MM.1S (cell line): ENCODE data around the gene ALKBH6.

Source experiments
- DNase-seq: peaks from one replicate; pipeline ENCODE4 v3.0.0-alpha.2; 2015
- H2AFZ ChIP-seq: fragments of 300-600 bp; sonication (generic); 2 replicates; pipeline ENCODE4 v1.6.0; 2016; ENCODE audit warnings: antibody characterized with exemption, low read length
- H3F3A ChIP-seq: fragments of 300-600 bp; sonication (generic); 2 replicates; pipeline ENCODE4 v1.6.1; 2016; ENCODE audit warnings: mild to moderate bottlenecking, antibody characterized with exemption, low read length, moderate library complexity, mixed read lengths; ENCODE audit not compliant: insufficient read depth
- H3K27ac ChIP-seq: fragments of 300-600 bp; sonication (generic); 2 replicates; pipeline ENCODE4 v1.5.1; 2016; ENCODE audit warnings: mild to moderate bottlenecking, low read length
- H3K27me3 ChIP-seq: fragments of 300-600 bp; sonication (generic); replicated peaks from 2 replicates; pipeline ENCODE4 v1.6.0; 2016; ENCODE audit warnings: low read length; ENCODE audit not compliant: insufficient read depth
- H3K36me3 ChIP-seq: fragments of 300-600 bp; sonication (generic); replicated peaks from 2 replicates; pipeline ENCODE4 v1.6.1; 2016; ENCODE audit warnings: mild to moderate bottlenecking, low read length, mixed read lengths; ENCODE audit not compliant: insufficient read depth
- H3K4me1 ChIP-seq: fragments of 300-600 bp; sonication (generic); 2 replicates; pipeline ENCODE4 v1.6.1; 2016; ENCODE audit warnings: low read length, mixed read lengths
- H3K4me2 ChIP-seq: fragments of 300-600 bp; sonication (generic); 2 replicates; pipeline ENCODE4 v1.6.0; 2016; ENCODE audit warnings: low read depth, low read length
- H3K4me3 ChIP-seq: fragments of 300-600 bp; sonication (generic); 2 replicates; pipeline ENCODE4 v1.5.1; 2016; ENCODE audit warnings: low read length, mixed read lengths
- H3K79me2 ChIP-seq: fragments of 300-600 bp; sonication (generic); 2 replicates; pipeline ENCODE4 v1.6.1; 2016; ENCODE audit warnings: mixed run types, low read length, mixed read lengths
- H3K9ac ChIP-seq: fragments of 300-600 bp; sonication (generic); 2 replicates; pipeline ENCODE4 v1.6.1; 2016; ENCODE audit warnings: low read length, mixed read lengths
- H3K9me2 ChIP-seq: fragments of 300-600 bp; sonication (generic); replicated peaks from 2 replicates; pipeline ENCODE4 v1.6.1; 2016; ENCODE audit warnings: mild to moderate bottlenecking, low read length, mixed read lengths; ENCODE audit not compliant: insufficient read depth
- H3K9me3 ChIP-seq: fragments of 300-600 bp; sonication (generic); replicated peaks from 2 replicates; pipeline ENCODE4 v1.6.1; 2016; ENCODE audit warnings: mild to moderate bottlenecking, low read length, mixed read lengths; ENCODE audit not compliant: insufficient read depth
- H4K20me1 ChIP-seq: fragments of 300-600 bp; sonication (generic); 2 replicates; pipeline ENCODE4 v1.6.1; 2016; ENCODE audit warnings: mild to moderate bottlenecking, low read length, moderate library complexity, mixed read lengths; ENCODE audit not compliant: insufficient read depth
- EZH2 ChIP-seq: fragments of 300-600 bp; sonication (generic); optimal IDR thresholded peaks from 2 replicates; pipeline ENCODE3; 2017; ENCODE audit warnings: low read depth, mild to moderate bottlenecking, antibody characterized with exemption, low read length, mixed read lengths
- EZH2phosphoT487 ChIP-seq: fragments of 300-600 bp; sonication (generic); IDR thresholded peaks from 2 replicates; pipeline ENCODE4 v1.6.1; 2018; ENCODE audit warnings: antibody characterized with exemption, low read length
- TF ChIP-seq, protein P1 (sequence below): fragments of 300-600 bp; sonication (generic); IDR thresholded peaks from 2 replicates; pipeline ENCODE4 v1.5.1; 2016; ENCODE audit warnings: antibody characterized with exemption, low read length, mixed read lengths

The ALKBH6 gene

DNA sequence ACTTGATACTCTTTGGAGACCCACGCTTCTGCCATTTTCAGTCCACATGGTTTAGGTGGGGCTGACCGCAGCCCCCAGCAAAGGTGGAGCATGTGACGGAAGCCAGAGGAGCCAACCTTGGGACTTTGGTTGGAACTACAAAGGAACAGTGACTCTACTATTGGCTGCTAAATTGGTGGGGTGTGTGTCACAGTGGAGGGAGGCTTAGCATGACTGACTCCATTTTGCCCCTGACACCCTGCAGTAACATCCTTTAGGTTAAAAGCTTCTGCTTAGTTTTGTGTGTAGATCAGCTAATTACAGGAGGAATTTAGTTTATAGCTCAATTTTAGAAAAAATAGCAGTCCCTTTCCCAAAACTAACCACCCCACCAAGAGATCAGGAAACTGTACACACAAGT is 12.4 kb downstream of the ALKBH6 start:
- H3K4me2 ChIP-seq: no peak overlapping the region
- DNase-seq: no peak
- peaks cover 2% of the 10 kb centered on the region; the same call in 1 of the 2 replicates for H3K4me1 ChIP-seq
- no peaks in the 10 kb centered on the region for H4K20me1 ChIP-seq
- H3K27me3 ChIP-seq: no peaks in the 10 kb centered on the region
- H3K9me2 ChIP-seq: no peaks in the 10 kb centered on the region
- H3K36me3 ChIP-seq: no peaks in the 10 kb centered on the region
- no peak overlapping the region for H3K4me3 ChIP-seq
- H3K27ac ChIP-seq: no peak overlapping the region
- no peaks in the 10 kb centered on the region for H3K9me3 ChIP-seq
- H3F3A ChIP-seq: no peaks in the 10 kb centered on the region
- no peak overlapping the region for H3K9ac ChIP-seq
- peaks cover 21% of the 10 kb centered on the region for H3K79me2 ChIP-seq
- no peak overlapping the region for H2AFZ ChIP-seq
- TF ChIP-seq, protein P1, sequence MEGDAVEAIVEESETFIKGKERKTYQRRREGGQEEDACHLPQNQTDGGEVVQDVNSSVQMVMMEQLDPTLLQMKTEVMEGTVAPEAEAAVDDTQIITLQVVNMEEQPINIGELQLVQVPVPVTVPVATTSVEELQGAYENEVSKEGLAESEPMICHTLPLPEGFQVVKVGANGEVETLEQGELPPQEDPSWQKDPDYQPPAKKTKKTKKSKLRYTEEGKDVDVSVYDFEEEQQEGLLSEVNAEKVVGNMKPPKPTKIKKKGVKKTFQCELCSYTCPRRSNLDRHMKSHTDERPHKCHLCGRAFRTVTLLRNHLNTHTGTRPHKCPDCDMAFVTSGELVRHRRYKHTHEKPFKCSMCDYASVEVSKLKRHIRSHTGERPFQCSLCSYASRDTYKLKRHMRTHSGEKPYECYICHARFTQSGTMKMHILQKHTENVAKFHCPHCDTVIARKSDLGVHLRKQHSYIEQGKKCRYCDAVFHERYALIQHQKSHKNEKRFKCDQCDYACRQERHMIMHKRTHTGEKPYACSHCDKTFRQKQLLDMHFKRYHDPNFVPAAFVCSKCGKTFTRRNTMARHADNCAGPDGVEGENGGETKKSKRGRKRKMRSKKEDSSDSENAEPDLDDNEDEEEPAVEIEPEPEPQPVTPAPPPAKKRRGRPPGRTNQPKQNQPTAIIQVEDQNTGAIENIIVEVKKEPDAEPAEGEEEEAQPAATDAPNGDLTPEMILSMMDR: no peak
- no peak for TF ChIP-seq EZH2phosphoT487
- no peak for TF ChIP-seq EZH2

DNA sequence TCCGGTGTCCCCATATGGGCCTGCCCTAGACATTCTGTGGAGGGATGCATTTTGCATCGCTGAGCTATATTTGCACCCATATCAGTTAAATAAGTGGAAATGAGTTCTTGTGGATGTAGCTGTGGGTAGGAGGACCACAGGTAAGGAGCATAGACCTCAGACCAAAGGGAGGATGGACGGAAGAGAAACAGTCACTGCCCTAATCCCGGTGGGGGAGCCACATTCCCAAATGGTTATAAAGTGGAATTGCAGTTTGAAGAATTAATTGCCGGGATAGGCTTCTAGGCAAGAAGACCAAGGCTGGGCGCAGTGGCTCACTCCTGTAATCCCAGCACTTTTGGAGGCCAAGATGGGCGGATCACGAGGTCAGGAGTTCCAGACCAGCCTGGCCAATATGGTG is 17.2 kb downstream of the ALKBH6 start:
- H3K9ac ChIP-seq: no peak overlapping the region
- TF ChIP-seq EZH2phosphoT487 (no peak), EZH2 (no peak)
- TF ChIP-seq, protein P1: no peak
- no peak overlapping the region for H3K4me3 ChIP-seq
- peak overlapping the region; percentile 93; the same call in 1 of the 2 replicates for H3K4me2 ChIP-seq
- no peak overlapping the region for H2AFZ ChIP-seq
- H4K20me1 ChIP-seq: no peaks in the 10 kb centered on the region
- H3K36me3 ChIP-seq: no peaks in the 10 kb centered on the region
- H3K79me2 ChIP-seq: peaks cover 37% of the 10 kb centered on the region
- H3K27ac ChIP-seq: no peak overlapping the region
- H3K27me3 ChIP-seq: no peaks in the 10 kb centered on the region
- peaks cover 9% of the 10 kb centered on the region for H3K4me1 ChIP-seq
- H3K9me3 ChIP-seq: no peaks in the 10 kb centered on the region
- no peaks in the 10 kb centered on the region for H3K9me2 ChIP-seq
- DNase-seq: no peak
- no peaks in the 10 kb centered on the region for H3F3A ChIP-seq

DNA sequence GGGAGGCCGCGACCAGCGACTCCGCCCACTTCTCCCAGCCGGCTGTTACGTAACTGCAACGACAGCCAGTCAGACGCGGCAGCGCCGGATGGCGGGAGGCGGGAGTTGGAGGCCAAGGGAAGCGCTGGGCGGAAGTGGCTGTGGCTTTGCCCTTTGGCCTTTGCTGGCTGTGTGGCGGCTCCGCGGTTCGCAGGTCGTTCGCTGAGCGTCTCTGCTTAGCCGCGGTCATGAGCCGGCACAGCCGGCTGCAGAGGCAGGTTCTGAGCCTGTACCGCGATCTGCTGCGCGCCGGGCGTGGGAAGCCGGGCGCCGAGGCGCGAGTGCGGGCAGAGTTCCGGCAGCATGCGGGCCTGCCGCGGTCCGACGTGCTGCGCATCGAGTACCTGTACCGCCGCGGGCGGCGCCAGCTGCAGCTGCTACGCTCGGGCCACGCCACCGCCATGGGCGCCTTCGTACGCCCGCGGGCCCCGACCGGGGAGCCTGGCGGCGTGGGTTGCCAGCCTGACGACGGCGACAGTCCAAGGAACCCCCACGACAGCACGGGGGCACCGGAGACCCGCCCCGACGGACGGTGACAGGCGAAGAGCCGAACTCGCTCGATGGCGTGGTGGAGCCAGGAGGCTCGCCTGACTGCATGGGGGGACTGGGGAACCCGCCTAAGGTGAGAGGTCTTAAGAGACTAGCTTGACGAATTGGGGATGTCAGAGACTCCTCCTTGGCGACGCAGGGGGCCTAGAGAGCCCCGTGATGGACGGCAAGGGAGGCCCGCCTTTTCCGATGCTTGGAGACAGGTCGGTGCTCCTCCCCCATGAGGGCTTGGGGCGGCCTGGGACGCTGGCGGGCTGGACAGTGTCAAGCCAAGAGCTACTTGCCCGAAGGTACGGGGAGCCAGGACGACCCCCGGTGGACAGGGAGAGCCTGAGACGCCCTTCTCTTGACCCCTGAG is 18.7 kb downstream of the ALKBH6 start, which contains the start of gene SDHAF1:
SDHAF1 (plus strand) TSS at position 141 of the 946 bp plus-strand sequence; CDS start at position 228, 87 bp downstream.
- Histone ChIP-seq H3K4me2 (peak within 1 kb of the TSS; percentile 93), H3K79me2 (peaks cover 33% of the 10 kb centered on the region), H3K27me3 (no peaks in the 10 kb centered on the region), H3K36me3 (no peaks in the 10 kb centered on the region), H4K20me1 (no peaks in the 10 kb centered on the region), H3K9ac (peak within 1 kb of the TSS; percentile 84), H3K9me3 (no peaks in the 10 kb centered on the region), H2AFZ (peak within 1 kb of the TSS; percentile 97), H3F3A (no peaks in the 10 kb centered on the region), H3K9me2 (no peaks in the 10 kb centered on the region), H3K27ac (peak within 1 kb of the TSS; percentile 71; the same call in 1 of the 2 replicates), H3K4me1 (peaks cover 9% of the 10 kb centered on the region), H3K4me3 (peak within 1 kb of the TSS; percentile 97)
- DNase-seq: peak; percentile 97
- TF ChIP-seq EZH2: no peak
- TF ChIP-seq, protein P1: 0 out of 2 replicates have a peak, but pooled peaks have one; percentile 2
